ENCODE data around the gene POLR1H.

DNA sequence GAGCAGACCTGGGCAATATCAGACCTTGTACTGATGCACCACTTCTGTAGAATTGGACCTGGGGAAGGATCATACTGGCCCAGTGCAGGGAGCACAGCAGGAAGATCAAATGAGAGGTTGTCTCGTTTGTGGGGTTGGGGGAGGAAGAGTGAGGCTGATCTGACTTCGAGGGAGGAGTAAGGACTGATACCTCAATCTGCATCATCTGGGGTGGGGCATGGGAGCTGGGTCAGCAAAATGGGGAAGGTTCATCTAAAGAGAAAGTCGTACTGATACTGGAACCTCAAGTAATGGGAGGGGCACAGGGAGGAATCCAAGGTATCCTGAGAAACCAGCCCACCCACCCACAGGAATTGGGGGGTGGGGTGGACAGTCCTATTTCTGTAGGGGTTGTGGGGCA is 10.8 kb downstream of the POLR1H start:
- TF ChIP-seq, protein P1, sequence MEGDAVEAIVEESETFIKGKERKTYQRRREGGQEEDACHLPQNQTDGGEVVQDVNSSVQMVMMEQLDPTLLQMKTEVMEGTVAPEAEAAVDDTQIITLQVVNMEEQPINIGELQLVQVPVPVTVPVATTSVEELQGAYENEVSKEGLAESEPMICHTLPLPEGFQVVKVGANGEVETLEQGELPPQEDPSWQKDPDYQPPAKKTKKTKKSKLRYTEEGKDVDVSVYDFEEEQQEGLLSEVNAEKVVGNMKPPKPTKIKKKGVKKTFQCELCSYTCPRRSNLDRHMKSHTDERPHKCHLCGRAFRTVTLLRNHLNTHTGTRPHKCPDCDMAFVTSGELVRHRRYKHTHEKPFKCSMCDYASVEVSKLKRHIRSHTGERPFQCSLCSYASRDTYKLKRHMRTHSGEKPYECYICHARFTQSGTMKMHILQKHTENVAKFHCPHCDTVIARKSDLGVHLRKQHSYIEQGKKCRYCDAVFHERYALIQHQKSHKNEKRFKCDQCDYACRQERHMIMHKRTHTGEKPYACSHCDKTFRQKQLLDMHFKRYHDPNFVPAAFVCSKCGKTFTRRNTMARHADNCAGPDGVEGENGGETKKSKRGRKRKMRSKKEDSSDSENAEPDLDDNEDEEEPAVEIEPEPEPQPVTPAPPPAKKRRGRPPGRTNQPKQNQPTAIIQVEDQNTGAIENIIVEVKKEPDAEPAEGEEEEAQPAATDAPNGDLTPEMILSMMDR (IDR thresholded peaks at IDR 0.05) = no peak
- no peak for TF ChIP-seq POLR2AphosphoS5 (IDR thresholded peaks at IDR 0.05)
- TF ChIP-seq POLR2A (IDR thresholded peaks at IDR 0.05) = no peak
- TF ChIP-seq EP300 (IDR thresholded peaks at IDR 0.05) = no peak
